Stimulated activated CD8-positive, alpha-beta memory T cell treated with anti-CD3 and anti-CD28 coated beads, Interleukin-12 subunit alpha, Interleukin-12 subunit beta, amount 100 ng/mL, for 4 hours (primary cell): ENCODE measurements around the gene CASKIN2.
"Not testable (repeated sequence)": the region's sequence is repeated elsewhere in the genome, so short reads cannot be mapped to it uniquely, and the experiment has no call there.

Source experiments
- DNase-seq: peaks from one replicate; pipeline ENCODE4 v3.0.0-alpha.2; 2020; ENCODE audit warnings: low read depth

Gene CASKIN2

GRCh38 chr17:75487351-75488070 lies 27.8 kb downstream of the CASKIN2 start:
- peak; percentile 25 for DNase-seq

DNA sequence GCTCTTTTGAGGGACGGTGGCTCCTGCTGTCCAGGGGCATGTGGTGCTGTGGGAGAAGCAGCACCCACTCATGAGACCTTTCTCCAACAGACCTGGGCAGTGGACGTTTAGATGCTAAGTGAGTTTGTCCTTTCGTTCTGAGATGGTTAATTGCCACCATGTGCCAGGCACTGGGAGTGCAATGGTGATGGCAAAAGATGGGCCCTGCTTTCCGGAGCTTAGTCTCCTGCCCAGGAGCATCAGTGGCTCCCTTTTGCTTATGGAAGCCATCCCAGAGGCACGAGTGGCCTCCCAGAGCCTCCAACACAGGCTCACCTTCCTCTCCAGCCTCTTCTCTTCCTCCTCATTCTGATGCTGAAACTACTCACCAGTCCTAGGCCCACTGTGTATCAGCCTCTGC lies 28.4 kb downstream of the CASKIN2 start:
- no peak for DNase-seq

DNA sequence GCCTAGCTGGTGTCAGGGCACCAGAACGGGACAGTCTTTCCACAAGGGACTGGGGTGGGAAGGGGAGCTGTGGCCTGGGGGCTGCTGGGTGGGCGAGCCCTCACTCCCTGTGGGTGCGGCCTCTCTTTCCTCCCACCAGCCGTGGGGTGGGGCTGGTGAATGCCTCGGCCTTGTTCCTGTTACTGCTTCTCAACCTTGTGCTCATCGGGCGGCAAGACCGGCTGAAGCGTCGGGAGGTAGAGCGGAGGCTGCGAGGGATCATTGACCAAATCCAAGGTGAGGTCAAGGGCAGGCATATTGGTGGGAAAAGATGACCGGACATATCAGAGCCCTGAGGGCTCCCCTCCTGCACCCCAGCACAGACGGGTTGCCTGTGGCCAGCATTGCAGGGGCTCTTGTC lies 29.2 kb downstream of the CASKIN2 start:
- no peak for DNase-seq

- no peak for DNase-seq
Observed at GRCh38 chr17:75485688-75486087, 29.6 kb downstream of the CASKIN2 start.

DNA sequence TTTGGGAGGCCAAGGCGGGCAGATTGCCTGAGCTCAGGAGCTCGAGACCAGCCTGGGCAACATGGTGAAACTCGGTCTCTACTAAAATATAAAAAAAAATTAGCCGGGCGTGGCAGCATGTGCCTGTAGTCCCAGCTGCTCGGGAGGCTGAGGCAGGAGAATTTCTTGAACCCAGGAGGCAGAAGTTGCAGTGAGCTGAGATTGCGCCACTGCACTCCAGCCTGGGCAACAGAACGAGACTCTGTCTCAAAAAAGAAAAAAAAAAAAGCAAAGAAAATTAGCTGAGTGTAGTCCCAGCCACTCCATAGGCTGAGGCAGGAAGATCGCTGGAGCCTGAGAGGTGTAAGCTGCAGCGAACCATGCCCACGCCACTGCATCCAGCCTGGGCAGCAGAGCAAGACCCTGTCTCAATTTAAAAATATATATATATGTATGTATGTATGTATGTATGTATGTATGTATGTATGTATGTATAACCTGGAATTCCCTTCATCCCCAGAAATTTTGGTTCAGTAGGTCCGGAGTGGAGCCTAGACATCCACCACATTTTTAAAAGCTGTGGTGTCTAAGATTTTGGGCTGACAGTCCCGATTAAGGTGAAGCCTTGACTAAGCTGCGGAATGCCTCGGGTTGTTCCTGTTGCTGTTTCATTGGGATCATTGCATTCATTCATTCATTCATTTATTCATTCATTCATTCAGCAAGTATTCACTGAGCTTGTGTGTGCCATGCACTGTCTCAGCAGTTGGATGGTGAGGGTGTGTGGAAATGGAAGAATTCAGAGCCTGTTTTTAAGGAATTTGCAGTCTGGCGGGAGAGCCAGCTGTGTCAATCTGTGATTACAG lies 33.0 kb downstream of the CASKIN2 start:
- no peak for DNase-seq

GRCh38 chr17:75481194-75482068 lies 33.9 kb downstream of the CASKIN2 start:
- no peak for DNase-seq

DNA sequence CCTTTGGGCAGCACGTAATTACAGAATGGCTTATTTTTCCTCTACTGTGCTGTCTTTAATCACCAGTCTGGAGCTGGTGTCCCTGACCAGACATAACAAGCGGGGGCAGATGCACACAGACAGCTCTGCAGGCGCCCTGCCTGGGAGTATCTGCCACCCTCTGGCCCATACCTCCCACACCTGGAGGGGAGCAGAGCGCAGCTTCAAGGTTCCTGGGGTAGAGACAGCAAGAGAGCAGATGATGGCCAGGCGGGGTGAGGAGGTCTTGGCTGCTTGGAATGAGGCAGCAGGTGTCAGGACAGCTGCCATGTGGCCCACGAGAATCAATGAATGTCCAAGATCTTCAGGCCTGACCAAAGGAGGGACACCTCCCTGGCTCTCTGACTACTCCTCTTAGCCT lies 35.1 kb downstream of the CASKIN2 start:
- no peak for DNase-seq

GRCh38 chr17:75478508-75478907 lies 36.8 kb downstream of the CASKIN2 start:
- no peak for DNase-seq

GRCh38 chr17:75477490-75477862 lies 37.9 kb downstream of the CASKIN2 start:
- not testable (repeated sequence) for DNase-seq

DNA sequence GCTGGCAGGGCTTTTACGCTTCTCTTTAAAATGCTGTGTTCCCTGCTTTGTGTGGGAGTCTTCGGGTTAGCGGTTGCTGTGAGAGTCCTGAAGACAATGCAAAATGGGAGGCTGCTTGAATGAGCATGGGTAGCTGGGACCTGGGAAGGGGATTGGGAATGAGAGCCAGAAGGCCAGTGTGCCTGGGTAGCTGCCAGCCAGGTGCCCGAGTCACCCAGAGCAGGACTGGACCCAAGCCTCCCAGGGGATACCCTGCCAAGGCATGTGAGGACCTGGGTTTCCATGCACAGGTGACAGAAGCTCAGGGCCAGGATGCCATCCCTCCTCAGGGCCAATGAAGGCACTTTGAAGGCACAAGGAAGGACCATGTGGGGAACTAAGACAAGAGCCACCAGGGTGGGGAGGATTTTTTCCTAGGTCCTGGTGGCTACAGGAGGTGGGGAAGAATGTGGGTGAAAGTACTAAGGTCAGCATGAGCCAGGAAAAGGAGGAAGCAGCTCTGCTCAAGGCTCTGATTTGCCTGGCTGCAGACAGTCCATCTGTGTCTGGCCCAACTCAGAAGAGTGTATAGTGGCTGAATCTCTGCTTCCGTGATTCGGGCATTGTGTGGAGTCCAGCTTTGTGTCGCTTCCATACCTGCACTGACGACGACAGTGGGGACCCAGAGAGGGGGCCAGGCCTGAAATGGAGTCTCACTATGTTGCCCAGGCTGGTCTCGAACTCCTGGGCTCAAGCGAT lies 38.4 kb downstream of the CASKIN2 start:
- no peak for DNase-seq

- DNase-seq = no peak
Observed at GRCh38 chr17:75476271-75476671, 39.1 kb downstream of the CASKIN2 start.

DNA sequence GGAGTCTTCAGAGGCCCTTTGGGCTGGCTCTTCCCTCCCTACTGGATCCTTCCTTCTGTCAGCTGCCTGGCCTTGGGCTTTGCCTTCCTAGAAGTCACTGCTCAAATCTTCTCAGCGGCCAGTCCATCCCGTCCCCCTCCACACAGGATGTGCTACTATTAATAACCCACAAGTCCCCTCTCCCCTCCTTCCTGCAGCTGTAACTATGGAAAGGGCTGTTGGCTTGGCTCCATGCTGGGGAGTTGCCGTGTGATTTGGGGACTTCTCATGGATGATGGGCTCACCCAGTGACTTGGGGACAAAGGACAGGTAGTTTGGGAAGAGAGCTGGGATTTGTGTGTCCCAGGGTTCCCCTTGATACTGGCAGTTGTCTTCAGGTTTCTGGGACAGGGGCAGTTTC lies 39.5 kb downstream of the CASKIN2 start:
- no peak for DNase-seq

DNA sequence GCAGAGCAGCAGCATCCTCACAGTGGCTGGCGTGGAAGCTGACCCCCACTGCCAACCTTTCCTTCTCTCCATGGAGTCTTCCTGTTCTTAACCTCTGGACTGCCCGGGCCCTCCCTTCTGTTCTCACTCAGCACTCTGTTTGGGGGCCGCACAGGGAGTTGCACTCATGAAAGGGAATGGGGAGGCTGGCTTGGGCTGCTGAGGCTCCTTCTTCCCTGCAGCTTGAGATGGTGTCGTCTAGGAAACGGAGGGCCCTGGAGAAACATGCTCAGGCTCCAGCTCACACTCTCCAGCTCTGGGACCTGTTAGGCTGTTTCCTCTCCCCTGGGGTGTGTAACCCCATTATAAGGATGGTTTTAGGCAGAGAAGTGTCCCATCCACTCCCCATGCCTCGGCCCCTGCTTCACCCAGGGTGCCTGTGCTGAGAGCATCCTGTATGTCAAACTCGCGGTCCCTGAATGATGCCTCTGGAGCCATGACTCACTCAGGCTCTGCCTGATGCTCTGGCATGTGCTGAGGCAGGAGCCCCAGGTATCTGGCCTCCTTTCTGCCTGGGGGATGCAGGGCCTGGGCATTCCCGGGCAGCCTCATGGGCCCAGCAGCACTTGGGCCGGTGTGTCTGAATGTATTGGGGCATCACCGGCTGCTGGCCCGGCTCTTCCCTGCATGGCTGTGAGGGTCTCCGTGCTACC lies 40.0 kb downstream of the CASKIN2 start:
- no peak for DNase-seq

DNA sequence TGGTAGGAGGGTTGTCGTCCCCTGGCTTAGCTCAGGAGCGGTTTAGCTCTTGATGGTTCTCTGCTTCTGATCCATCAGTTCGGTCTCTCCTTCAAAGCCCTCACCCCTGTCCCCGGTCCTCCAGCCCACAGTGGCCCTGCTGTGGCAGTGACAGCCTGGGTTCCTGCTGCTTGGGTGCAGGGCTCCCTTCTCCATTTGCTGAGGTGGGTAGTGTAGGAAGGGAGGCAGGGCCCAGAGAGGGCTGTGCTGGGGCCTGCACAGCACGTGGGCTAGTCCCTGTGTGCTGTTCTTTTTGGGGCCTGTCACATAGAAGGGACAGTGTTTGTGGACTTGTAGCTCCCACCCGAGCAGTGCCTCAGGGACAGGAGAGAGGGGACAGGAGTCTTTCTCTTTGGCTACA lies 40.6 kb downstream of the CASKIN2 start:
- no peak for DNase-seq

GRCh38 chr17:75473246-75473645 lies 42.1 kb downstream of the CASKIN2 start:
- no peak for DNase-seq

DNA sequence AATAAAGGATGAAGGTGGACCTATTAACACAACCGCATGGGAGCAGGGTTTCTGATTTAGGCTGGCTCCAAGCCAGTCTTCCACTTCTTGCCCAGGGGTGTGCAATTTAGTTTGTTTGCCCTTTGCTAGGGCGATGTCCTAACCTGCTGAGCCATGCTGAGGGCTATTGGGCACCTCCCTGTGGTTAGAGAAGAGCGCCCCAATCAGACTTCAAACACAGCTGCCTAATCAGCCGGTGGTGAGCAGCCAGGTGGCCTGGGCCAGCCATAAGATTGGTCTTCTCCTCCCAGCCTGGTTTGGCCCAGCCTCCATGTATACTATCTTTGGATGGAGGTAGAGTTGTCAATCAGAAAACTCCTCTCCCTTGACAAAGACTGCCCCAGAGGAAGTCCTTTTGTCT lies 43.2 kb downstream of the CASKIN2 start:
- DNase-seq = no peak

DNA sequence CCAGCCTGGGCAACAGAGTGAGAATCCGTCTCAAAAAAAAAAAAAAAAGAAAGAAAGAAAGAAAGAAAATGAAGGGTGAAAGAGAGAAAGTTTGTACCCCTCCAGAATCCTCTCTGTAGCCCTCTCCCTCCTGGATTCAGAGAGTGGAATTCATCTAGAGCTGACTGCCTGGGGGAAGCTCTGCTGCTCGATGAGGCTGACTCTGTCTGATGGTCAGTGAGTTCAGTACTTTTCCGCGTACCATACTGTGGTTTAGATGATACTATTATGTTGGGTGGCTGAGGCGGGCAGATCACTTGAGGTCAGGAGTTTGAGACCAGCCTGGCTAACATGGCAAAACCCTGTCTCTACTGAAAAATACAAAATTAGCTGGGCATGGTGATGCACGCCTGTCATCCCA lies 44.1 kb downstream of the CASKIN2 start:
- no peak for DNase-seq

DNA sequence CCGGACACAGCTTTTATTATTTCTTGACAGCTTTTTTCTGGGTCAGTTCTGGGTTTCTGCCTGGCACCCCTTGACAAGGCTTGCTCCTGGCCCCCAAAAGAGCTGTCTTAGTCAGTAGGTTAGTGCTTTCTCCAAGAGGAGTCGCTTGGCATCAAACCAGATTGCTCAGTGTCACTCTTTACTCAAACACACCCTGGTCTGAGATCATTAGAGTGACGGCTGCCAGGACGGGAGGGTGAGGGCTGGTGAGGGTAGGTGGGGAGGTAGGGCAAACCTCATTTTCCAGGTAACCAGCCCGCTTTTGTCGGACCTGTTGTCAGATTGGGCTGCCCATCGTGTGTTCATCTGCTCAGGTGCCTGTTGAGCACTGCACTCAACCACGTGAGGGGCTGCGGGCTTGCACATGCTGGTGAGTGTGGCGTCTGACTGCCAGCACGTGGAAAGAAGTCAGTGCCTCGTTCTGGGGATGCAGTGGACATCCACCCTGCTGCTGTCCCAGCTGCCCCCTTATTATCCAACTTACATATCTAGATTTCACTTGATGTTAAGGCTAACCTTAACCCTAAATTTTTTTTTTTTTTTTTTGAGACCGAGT lies 46.5 kb downstream of the CASKIN2 start:
- no peak for DNase-seq

- DNase-seq = no peak
Observed at GRCh38 chr17:75468291-75468754, 47.0 kb downstream of the CASKIN2 start.

DNA sequence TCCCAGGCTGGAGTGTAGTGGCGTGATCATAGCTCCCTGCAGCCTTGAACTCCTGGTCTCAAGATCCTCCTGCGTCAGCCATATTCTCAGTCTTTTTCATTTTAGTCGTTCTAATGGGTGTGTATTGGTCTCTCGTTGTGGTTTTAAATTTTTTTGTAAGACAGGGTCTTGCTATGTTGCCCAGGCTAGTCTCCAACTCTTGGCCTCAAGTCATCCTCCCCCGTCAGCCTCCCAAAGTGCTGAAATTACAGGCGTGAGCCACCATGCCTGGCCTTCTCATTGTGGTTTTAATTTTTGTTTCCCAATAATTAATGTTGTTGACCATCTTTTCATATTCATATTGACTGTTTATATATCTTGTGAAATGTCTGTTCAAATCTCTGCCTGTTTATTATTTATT lies 50.3 kb downstream of the CASKIN2 start:
- DNase-seq = no peak

- DNase-seq = no peak
Observed at GRCh38 chr17:75463603-75464002, 51.7 kb downstream of the CASKIN2 start.
